Astrocyte (in vitro differentiated cells and primary cell): ENCODE results near the gene FBXO30. TPM values are rescaled to one million over a fixed set of nuclear protein-coding genes. Genes with fewer than 3 reads are reported as not detected.

ENCODE experiments used
- DNase-seq: peaks from one replicate; pipeline ENCODE4 v3.0.0-alpha.2; 2010; ENCODE audit warnings: low read depth
- FAIRE-seq: peaks from 2 replicates; lab custom pipeline; 2011; peaks lifted over from hg19 to GRCh38; lab: Jason Lieb, UNC
- H2AFZ ChIP-seq: 2 replicates; pipeline ENCODE4 v1.6.0; 2012; ENCODE audit warnings: low read depth, low read length, inconsistent platforms
- H3K27ac ChIP-seq: 2 replicates; pipeline ENCODE4 v1.5.1; 2011; ENCODE audit warnings: low read depth, low read length, inconsistent platforms
- H3K27me3 ChIP-seq: 2 replicates; pipeline ENCODE4 v1.6.0; 2011; ENCODE audit warnings: low read length, inconsistent platforms; ENCODE audit not compliant: insufficient read depth
- H3K36me3 ChIP-seq: 2 replicates; pipeline ENCODE4 v1.5.1; 2011; ENCODE audit warnings: low read length, inconsistent platforms; ENCODE audit not compliant: insufficient read depth
- H3K4me1 ChIP-seq: 2 replicates; pipeline ENCODE4 v1.5.1; 2011; ENCODE audit warnings: low read length, inconsistent platforms; ENCODE audit not compliant: insufficient read depth
- H3K4me2 ChIP-seq: 2 replicates; pipeline ENCODE4 v1.6.0; 2012; ENCODE audit warnings: low read length, inconsistent platforms
- H3K4me3 ChIP-seq: 2 replicates; pipeline ENCODE4 v1.5.1; 2011; ENCODE audit warnings: low read depth, mild to moderate bottlenecking, low read length, inconsistent platforms; ENCODE audit not compliant: insufficient read depth
- H3K79me2 ChIP-seq: 2 replicates; pipeline ENCODE4 v1.6.0; 2012; ENCODE audit warnings: mild to moderate bottlenecking, low read length, inconsistent platforms; ENCODE audit not compliant: insufficient read depth
- H3K9ac ChIP-seq: 2 replicates; pipeline ENCODE4 v1.6.0; 2012; ENCODE audit warnings: mild to moderate bottlenecking, low read length, inconsistent platforms
- H3K9me3 ChIP-seq: 2 replicates; pipeline ENCODE4 v1.5.1; 2012; ENCODE audit warnings: low read depth, mild to moderate bottlenecking, low read length, inconsistent platforms; ENCODE audit not compliant: insufficient read depth
- H4K20me1 ChIP-seq: 2 replicates; pipeline ENCODE4 v1.6.0; 2012; ENCODE audit warnings: low read length, inconsistent platforms; ENCODE audit not compliant: insufficient read depth
- H3K27ac Mint-ChIP-seq: one replicate; pipeline ENCODE4 v1.8.0; 2021; ENCODE audit warnings: mild to moderate bottlenecking, mixed read lengths; ENCODE audit not compliant: unreplicated experiment
- H3K27me3 Mint-ChIP-seq: one replicate; pipeline ENCODE4 v1.8.0; 2021; ENCODE audit warnings: low read depth, mixed read lengths; ENCODE audit not compliant: unreplicated experiment
- H3K36me3 Mint-ChIP-seq: one replicate; pipeline ENCODE4 v1.8.0; 2021; ENCODE audit warnings: low read depth, mixed read lengths; ENCODE audit not compliant: unreplicated experiment
- H3K4me1 Mint-ChIP-seq: one replicate; pipeline ENCODE4 v1.8.0; 2021; ENCODE audit warnings: low read depth, mixed read lengths; ENCODE audit not compliant: unreplicated experiment
- H3K4me3 Mint-ChIP-seq: one replicate; pipeline ENCODE4 v1.8.0; 2021; ENCODE audit warnings: mild to moderate bottlenecking, moderate library complexity, mixed read lengths; ENCODE audit not compliant: unreplicated experiment
- H3K9me3 Mint-ChIP-seq: one replicate; pipeline ENCODE4 v1.8.0; 2021; ENCODE audit warnings: mild to moderate bottlenecking, mixed read lengths; ENCODE audit not compliant: unreplicated experiment
- EZH2 ChIP-seq: IDR thresholded peaks from 2 replicates; pipeline ENCODE4 v1.6.1; 2012; ENCODE audit warnings: mild to moderate bottlenecking, low read length, inconsistent platforms; ENCODE audit not compliant: insufficient read depth
- total RNA-seq: library from RNA; stranded (reverse); gene quantifications from 2 replicates; pipeline ENCODE4 v1.2.1, GENCODE V29; 2021
- TF ChIP-seq, protein P1 (sequence below): IDR thresholded peaks from 2 replicates; pipeline ENCODE4 v1.5.1; 2011; ENCODE audit warnings: low read depth, mild to moderate bottlenecking, inconsistent platforms, low read length, moderate library complexity; ENCODE audit not compliant: insufficient read depth

Gene FBXO30
- total RNA-seq, 1 donor from 2014 or later: 13.6 TPM

DNA sequence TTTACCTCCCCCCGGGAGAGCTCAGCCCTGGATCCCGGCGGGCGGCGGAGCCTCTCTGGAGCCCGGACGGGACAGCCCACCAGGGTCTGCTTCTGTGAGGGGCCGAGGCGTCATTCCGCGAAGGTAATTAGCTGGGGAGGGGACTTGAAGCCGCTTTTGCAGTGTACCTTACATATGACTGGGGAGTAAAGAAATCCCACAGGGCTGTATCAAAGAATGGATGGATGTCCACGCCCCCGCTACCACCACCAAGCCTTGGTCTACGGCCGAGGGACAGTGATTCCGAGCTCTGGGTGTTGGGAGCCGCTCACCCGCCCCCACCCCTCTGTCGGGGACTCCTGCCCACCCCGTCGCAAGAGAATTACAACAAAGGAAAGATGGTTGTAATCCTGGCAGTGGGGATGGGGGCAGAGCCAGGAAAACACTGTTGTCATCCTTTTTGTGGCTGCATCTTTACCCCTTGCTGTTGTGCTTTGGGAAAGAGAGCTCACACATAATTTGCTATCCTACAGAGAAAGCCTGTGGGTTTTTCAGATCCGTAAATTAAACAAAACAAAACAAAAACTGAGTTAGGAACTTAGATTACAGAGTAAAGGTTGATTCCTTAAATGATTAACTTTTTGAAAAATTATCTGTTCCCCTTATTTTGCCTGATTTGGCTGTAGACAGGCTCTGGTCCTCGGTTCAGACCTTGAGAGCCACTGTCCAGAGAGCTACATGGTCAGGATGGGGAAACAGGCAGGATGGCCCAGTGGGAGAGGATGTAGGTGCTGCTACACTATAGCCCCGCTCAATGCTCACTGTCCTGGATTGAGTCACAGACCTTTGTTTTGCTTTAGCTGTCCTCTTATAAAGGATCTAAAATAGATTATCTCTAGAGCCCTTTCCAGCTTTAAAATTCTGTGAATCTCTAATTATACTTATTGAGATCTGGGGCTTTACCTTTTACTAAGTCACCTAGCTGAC is 997 bp upstream of the FBXO30 start:
- peak overlapping the region; percentile 94 for H3K4me3 Mint-ChIP-seq
- H3K9me3 Mint-ChIP-seq: no peaks in the 10 kb centered on the region
- Histone ChIP-seq H3K27me3 (no peaks in the 10 kb centered on the region), H3K9ac (peak overlapping the region; percentile 93), H4K20me1 (peaks cover 25% of the 10 kb centered on the region), H3K36me3 (no peaks in the 10 kb centered on the region), H3K27ac (peak overlapping the region; percentile 91), H3K9me3 (no peaks in the 10 kb centered on the region), H3K79me2 (peaks cover 40% of the 10 kb centered on the region), H2AFZ (peak overlapping the region; percentile 99), H3K4me1 (peaks cover 16% of the 10 kb centered on the region), H3K4me2 (peak overlapping the region; percentile 98), H3K4me3 (peak overlapping the region; percentile 81)
- peak overlapping the region; percentile 96 for H3K27ac Mint-ChIP-seq
- H3K36me3 Mint-ChIP-seq: no peaks in the 10 kb centered on the region
- DNase-seq (peak; percentile 15), FAIRE-seq (no peak)
- peaks cover 9% of the 10 kb centered on the region for H3K4me1 Mint-ChIP-seq
- TF ChIP-seq, protein P1, sequence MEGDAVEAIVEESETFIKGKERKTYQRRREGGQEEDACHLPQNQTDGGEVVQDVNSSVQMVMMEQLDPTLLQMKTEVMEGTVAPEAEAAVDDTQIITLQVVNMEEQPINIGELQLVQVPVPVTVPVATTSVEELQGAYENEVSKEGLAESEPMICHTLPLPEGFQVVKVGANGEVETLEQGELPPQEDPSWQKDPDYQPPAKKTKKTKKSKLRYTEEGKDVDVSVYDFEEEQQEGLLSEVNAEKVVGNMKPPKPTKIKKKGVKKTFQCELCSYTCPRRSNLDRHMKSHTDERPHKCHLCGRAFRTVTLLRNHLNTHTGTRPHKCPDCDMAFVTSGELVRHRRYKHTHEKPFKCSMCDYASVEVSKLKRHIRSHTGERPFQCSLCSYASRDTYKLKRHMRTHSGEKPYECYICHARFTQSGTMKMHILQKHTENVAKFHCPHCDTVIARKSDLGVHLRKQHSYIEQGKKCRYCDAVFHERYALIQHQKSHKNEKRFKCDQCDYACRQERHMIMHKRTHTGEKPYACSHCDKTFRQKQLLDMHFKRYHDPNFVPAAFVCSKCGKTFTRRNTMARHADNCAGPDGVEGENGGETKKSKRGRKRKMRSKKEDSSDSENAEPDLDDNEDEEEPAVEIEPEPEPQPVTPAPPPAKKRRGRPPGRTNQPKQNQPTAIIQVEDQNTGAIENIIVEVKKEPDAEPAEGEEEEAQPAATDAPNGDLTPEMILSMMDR: no peak
- no peak for TF ChIP-seq EZH2
- no peaks in the 10 kb centered on the region for H3K27me3 Mint-ChIP-seq

DNA sequence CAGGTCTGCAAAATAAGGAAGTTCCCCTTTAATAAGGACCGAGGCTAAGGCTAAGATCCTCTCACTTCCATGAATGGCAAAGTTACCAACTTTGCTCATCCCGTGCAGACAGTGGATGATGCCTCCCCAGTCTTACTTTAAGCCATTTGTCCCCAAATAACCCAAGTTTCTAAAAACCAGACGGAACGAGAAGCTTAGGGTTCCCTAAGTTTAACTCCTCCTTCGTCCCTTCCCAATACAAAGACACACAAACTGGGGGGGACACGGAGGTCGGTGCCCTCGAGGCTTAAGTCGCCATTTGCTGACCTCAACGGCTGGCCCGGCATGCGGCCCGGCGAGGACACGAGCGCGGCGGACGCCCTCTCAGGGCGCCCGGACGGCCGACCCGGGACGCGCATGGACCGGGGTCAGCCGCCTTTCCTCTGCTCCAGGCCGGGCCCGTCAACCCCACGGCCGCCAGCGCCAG is 527 bp downstream of the FBXO30 start:
- Histone ChIP-seq H3K27me3 (no peaks in the 10 kb centered on the region), H3K9ac (peak overlapping the region; percentile 93), H4K20me1 (peaks cover 36% of the 10 kb centered on the region), H3K27ac (peak overlapping the region; percentile 91), H3K79me2 (peaks cover 55% of the 10 kb centered on the region), H3K4me3 (peak overlapping the region; percentile 95), H3K9me3 (no peaks in the 10 kb centered on the region), H3K4me2 (peak overlapping the region; percentile 98), H2AFZ (peak overlapping the region; percentile 70), H3K36me3 (no peaks in the 10 kb centered on the region), H3K4me1 (peaks cover 16% of the 10 kb centered on the region)
- no peaks in the 10 kb centered on the region for H3K27me3 Mint-ChIP-seq
- H3K36me3 Mint-ChIP-seq: no peaks in the 10 kb centered on the region
- TF ChIP-seq EZH2: no peak
- TF ChIP-seq, protein P1: no peak
- peak overlapping the region; percentile 97 for H3K4me3 Mint-ChIP-seq
- no peaks in the 10 kb centered on the region for H3K9me3 Mint-ChIP-seq
- H3K4me1 Mint-ChIP-seq: peaks cover 19% of the 10 kb centered on the region
- FAIRE-seq: no peak
- peak; percentile 34 for DNase-seq
- peak overlapping the region; percentile 85 for H3K27ac Mint-ChIP-seq
